ENCODE measurements around the gene PDCD1. TPM values are rescaled to one million over a fixed set of nuclear protein-coding genes. Genes with fewer than 3 reads are reported as not detected.

The PDCD1 gene
- total RNA-seq, 2 donors from 2014 or later = 0.21 to 0.35 TPM

- no peak for DNase-seq
- intact Hi-C loops (cut with DNase I) = no loop called here
- Histone ChIP-seq H3K27me3 (no peaks in the 10 kb centered on the region), H3K4me1 (no peaks in the 10 kb centered on the region), H3K9ac (ENCODE audit: low read depth in 2 of 2, low read length in 2 of 2) (peak overlapping the region in 1 of 2 donors; percentile 24), H3K4me3 (no peak overlapping the region), H3K27ac (no peak overlapping the region), H3K9me3 (no peaks in the 10 kb centered on the region), H3K36me3 (no peaks in the 10 kb centered on the region)
- TF ChIP-seq CTCF (IDR thresholded peaks at IDR 0.05) = no peak
Measured at GRCh38 chr2:241901500-241902351, 43.0 kb upstream of the PDCD1 start.

- no peak overlapping the region for H3K27ac ChIP-seq
- H3K9ac ChIP-seq (ENCODE audit: low read depth in 2 of 2, low read length in 2 of 2) = peak overlapping the region in 1 of 2 donors; percentile 24
- no peaks in the 10 kb centered on the region for H3K4me1 ChIP-seq
- TF ChIP-seq CTCF (IDR thresholded peaks at IDR 0.05) = no peak
- no peaks in the 10 kb centered on the region for H3K36me3 ChIP-seq
- H3K27me3 ChIP-seq = no peaks in the 10 kb centered on the region
- no peak for DNase-seq
- no peaks in the 10 kb centered on the region for H3K9me3 ChIP-seq
- no peak overlapping the region for H3K4me3 ChIP-seq
- intact Hi-C loops (cut with DNase I) = no loop called here
Measured at GRCh38 chr2:241901018-241901380, 42.3 kb upstream of the PDCD1 start.

- intact Hi-C loops (cut with DNase I) = no loop called here
- H3K27me3 ChIP-seq = no peaks in the 10 kb centered on the region
- H3K36me3 ChIP-seq = no peaks in the 10 kb centered on the region
- H3K9me3 ChIP-seq = no peaks in the 10 kb centered on the region
- H3K4me1 ChIP-seq = no peaks in the 10 kb centered on the region
- DNase-seq = no peak
- no peak overlapping the region for H3K27ac ChIP-seq
- H3K4me3 ChIP-seq = no peak overlapping the region
- H3K9ac ChIP-seq (ENCODE audit: low read depth in 2 of 2, low read length in 2 of 2) = peak overlapping the region in 1 of 2 donors; percentile 24
- TF ChIP-seq CTCF (IDR thresholded peaks at IDR 0.05) = no peak
Measured at GRCh38 chr2:241900251-241901017, 41.7 kb upstream of the PDCD1 start.

GRCh38 chr2:241898463-241899270 lies 40.0 kb upstream of the PDCD1 start:
- intact Hi-C loops (cut with DNase I) = no loop called here
- no peak for TF ChIP-seq CTCF (IDR thresholded peaks at IDR 0.05)
- DNase-seq = no peak

GRCh38 chr2:241897231-241897916 lies 38.7 kb upstream of the PDCD1 start:
- Histone ChIP-seq H3K27me3 (no peaks in the 10 kb centered on the region), H3K4me3 (no peak overlapping the region), H3K9me3 (no peaks in the 10 kb centered on the region), H3K27ac (no peak overlapping the region), H3K9ac (ENCODE audit: low read depth in 2 of 2, low read length in 2 of 2) (no peak overlapping the region), H3K36me3 (no peaks in the 10 kb centered on the region), H3K4me1 (no peaks in the 10 kb centered on the region)
- intact Hi-C loops (cut with DNase I) = no loop called here
- TF ChIP-seq CTCF (IDR thresholded peaks at IDR 0.05) = no peak
- DNase-seq = no peak

More at GRCh38 chr2:241898463-241899270, 40.0 kb upstream of the PDCD1 start:
- Histone ChIP-seq H3K36me3 (no peaks in the 10 kb centered on the region), H3K4me3 (no peak overlapping the region), H3K27me3 (no peaks in the 10 kb centered on the region), H3K27ac (no peak overlapping the region), H3K4me1 (no peaks in the 10 kb centered on the region), H3K9me3 (no peaks in the 10 kb centered on the region), H3K9ac (ENCODE audit: low read depth in 2 of 2, low read length in 2 of 2) (no peak overlapping the region)
